ENCODE data around the gene DSCAM.

Gene DSCAM

DNA sequence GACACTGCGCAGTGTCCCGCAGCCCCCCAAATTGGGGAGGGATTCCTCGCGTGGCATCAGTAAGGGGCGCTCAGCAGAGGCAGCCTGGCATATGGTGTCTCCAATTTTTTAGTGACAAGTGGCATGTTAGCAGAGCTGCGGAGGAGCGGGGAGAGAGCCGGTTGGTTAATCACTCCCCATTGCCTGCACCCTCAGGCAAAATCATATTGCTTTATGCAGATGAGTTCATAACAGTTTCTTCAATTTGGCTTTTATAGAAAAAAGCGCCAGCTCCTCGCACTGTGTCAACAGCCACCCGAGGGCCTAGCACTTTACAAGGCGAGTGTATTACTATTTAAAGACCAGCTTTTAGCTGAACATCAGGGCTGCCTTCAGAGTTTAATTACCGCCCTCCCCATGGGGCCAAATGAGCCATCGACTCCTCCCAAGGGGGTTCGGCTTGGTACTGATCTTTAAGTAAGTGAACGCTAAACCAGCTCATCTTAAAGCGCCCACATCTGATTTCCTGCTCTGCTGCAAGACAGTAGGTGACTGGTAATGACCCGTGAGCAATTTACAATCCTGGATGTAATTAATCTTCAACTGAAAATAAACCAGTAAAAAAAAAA, 298.9 kb downstream of the DSCAM start:
- no peak for DNase-seq (ENCODE audit: low spot score)

DNA sequence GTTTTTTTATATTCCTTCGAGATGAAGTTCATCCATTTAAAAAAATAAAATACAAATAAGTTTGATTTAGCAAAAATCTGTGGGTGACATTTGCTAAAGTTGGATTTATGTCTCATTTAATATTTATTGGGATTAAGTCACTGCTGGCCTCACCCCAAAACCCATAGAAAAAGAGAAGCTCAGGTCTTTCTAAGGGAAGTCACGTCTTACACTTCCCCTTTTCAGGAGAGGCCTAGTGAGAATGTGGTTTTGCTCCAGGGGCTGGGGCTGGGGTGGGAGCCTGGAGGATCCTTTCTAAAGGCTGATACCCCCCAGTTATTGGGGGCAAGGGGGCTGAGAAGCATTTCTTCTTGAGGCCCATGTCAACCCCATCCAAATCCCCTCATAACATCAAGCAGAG, 300.3 kb downstream of the DSCAM start:
- DNase-seq (ENCODE audit: low spot score): no peak

DNA sequence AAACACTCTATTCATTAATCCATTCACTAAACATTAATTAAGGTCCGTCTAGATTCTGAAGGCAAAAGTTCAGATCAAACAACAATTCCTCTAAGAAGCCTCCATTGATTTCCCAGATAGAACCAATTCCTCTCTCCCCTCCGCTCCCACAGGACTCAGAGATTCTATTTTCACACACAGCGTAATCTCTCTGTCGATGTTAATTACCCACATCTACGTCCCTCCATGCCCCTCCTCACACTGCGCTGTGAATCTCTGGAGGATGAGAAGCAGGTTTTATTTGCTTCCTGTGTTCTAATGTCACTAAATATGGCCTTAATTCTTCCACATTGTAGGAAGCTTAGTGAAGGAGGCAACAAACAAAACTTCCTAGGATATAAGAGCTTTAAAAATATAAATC, 306.7 kb downstream of the DSCAM start:
- DNase-seq (ENCODE audit: low spot score): no peak

DNA sequence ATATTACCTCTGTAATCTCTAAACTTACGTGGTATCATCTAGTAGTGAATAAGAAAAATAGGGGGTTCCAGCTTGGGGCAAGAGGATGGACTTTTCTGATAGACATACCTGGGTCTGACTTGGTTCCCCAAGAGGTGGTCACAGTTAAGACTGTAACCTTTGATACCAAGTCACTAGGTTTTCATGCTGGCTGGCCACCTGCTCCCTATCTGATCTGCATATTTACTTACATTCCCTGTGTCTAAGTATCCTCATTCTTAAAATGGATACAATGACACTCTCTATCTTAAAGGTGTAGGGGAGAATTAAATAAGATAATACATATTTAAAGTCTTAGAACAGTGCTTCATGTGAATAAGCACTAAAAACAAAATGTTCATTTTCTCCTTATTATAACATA, 312.1 kb downstream of the DSCAM start:
- DNase-seq (ENCODE audit: low spot score): no peak

DNA sequence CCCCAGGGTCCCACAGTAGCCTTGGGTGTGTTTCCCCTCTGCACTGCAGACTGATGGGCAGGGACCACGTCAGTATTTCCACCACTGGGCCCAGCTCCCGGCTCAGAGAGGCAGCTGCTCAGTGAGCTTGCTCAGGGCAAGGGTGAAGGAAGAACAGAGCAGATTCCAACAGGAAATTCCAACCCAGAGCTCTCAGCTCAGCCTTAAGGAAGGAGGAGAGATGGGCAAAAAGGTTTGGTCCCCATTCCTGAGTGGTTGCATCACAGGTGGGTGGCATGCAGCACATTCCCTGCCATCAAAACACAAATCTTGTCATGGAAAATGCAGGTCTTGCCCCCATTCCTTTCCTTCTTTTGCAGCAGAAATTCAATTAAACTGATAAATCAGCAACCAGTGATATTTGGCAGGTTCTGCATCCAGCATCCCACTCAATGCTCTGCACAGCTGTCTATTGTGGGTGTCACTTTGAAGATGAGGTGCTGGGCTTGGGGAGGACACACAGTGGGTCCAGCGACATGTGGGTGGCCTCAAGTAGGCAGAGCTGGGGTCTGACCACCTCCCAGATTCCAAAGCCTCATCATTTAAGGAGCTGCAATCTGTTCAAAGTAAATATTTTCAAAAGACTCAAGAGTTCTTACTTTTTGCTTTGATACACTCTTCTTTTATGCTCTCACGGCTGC, 315.4 kb downstream of the DSCAM start:
- DNase-seq (ENCODE audit: low spot score): no peak

DNA sequence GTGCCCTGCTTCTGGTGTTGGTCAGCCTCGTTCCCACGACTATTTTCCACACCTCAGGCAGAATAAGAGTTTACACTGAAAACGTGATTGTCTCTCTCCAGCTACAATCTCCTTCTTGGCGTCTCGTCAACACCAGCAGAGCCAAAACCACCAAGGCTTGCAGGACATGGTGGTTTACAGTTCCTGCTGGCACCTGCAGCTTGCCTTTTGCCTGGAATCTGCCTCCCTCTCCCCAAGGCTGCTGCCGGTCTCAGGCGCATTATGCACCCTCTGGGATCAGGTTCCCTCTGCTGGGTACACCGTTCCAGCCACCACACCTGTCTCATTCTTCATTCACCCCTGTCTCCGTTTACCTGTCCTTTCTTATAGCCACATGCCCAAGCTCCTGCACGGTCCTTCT, 315.9 kb downstream of the DSCAM start:
- no peak for DNase-seq (ENCODE audit: low spot score)

DNA sequence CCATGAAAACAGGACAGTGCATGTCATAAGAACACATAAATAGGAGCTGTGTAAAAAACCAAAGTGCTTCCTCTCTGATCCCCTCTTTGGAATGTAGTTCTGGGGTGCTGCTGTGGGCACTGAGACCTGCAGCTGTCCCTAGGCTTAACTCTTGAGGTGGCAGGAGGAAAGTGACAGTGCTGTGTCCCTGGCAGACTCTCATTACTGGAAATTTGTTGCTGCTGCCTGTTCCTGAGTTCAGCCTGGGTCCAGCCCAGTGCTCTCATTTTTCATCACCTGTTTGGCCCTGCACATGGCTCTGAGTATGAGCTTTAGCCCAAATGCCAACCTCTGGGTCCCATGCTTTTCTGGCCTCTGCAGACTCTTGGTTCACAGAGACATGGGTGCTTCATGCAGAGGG, 329.3 kb downstream of the DSCAM start:
- DNase-seq (ENCODE audit: low spot score): no peak

DNA sequence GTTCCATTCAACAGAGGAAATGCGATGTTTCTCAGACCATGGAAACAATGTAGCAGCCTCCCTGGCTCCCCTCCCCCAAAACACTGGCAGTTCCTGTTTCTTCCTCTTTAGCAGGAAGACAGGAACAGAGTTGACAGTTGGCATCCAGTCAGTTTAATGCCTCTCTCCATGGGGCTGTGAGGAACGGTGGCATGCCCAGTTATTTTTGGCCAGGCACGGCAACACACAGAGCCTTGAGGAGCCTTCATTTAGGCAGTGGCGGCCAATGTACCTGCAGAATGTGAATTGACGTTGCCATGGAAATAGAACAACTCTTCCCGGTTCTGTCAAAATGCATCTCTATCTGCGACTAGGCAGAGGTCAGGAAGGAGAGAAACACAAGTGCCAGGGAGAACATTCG, 330.6 kb downstream of the DSCAM start:
- DNase-seq (ENCODE audit: low spot score): no peak

DNA sequence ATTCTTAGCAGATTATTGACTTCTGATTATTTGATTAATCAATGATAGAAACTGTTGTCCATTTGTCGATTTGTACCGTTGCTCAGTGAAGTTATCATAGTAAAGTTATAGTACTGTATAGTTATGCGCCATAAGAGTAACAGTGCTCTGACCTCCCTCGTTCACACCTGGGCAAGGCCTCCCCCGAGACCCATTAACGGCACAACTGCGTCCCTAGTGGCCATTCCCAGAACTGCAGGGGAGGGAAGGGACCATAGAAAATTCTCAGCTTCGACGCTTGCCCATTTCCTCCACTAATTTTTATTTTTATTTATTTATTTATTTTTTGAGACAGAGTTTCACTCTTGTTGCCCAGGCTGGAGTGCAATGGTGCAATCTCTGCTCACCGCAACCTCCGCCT, 334.4 kb downstream of the DSCAM start:
- no peak for DNase-seq (ENCODE audit: low spot score)

DNA sequence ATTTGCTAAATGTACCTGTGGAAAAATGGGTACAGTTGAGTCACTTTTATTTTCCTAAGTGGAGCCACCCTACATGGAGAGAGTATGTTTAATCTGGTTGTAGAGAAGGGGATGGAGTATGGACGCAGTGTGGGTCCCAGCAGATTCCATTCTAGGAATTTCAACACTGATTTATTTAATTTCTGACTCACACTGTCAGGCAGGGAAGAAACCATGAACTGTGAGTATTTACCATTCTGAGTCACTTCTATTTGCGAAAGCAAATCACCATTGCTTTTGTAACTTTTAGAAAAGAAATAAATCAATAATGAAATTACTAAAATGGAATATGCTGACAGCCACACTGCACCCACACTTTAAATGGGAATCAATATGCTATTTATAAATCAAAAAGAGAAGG, 339.0 kb downstream of the DSCAM start:
- DNase-seq (ENCODE audit: low spot score): peak; percentile 10

DNA sequence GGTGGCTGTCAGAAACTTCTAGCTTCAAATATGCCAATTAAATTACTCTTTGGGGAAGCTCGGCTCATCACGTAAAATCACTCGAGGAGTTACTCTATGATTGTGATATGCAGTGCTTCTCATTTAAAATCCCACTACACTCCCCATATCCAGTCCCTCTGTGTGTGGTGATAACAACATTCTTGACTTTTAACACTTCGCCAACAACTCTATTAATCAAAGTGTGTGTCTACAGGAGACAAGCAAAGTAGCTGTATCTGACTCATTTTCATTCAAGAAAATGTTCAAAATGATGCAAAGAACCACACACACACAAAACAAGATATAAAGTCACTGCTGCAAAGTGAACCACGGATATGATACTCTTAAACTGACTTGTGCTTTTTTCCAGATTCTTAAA, 341.3 kb downstream of the DSCAM start:
- no peak for DNase-seq (ENCODE audit: low spot score)

DNA sequence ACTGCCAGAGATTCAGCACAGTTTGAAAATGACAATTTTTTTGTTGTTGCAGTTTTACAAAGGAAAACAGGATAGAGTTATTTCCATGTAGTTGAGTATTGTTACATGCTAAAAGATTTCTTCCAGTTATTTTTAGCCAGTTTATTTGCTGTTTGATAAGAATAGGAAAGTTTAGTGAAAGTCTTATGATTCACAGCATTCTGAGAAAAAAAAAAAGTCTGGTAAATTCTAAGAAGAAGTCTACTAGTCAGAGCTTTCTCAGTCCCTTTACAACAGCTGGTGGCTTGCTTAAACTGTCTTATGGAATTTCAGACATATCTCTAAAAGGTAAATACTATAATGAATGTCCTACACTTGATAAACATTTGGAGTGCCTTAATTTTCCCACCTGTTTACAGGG, 341.7 kb downstream of the DSCAM start:
- no peak for DNase-seq (ENCODE audit: low spot score)

DNA sequence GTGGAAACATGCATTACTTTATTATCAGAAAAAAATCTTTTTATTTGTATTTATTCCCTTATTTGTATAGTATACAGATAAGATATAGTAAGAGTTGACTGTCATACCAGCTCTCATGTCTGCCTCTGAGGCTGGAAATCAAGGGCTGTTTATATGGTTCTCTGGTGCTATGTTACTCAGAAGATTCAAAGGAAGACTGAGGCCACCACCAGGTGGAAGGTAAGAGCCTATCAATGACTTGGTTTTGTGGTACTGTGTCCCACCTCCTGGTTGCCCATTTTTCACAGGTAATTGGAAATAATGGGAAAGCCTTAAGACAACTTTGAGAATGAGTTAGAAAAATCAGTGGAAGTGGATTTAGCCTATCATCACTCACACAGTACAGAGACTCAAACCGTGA, 342.1 kb downstream of the DSCAM start:
- DNase-seq (ENCODE audit: low spot score): no peak

DNA sequence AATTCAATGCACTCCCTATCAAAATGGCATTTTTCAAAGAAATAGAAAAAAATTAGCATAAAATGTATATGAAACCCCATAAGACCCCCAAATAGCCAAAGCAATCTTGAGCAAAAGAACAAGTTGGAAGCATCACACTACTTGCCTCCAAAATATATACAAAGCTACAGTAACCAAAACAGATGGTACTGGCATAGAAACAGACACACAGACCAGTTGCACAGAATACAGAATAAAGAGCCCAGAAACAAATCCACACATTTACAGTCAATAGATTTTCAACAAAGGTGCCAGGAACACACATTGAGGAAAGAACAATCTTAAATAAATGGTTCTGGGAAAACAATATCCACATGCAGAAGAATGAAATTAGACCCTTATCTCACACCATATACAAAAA, 350.8 kb downstream of the DSCAM start:
- no peak for DNase-seq (ENCODE audit: low spot score)

DNA sequence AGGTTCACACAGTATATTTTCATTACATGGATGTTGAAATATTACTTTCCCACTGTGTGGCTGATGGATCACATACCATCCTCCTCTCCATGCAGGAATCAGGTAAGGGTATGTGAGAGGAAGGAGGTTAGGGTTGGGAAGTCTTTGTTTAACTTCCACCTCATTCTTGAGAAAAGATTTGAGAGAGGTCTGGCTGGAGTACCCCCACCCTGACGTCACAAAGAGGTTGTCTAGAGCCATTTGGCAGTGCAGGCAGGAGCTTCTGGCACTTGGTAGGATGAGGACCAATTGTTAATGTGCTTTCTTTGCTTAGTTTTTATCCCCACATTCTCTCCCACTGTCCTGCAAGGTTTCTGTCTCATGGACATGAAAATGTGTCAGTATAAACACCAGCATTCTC, 356.6 kb downstream of the DSCAM start:
- no peak for DNase-seq (ENCODE audit: low spot score)

DNA sequence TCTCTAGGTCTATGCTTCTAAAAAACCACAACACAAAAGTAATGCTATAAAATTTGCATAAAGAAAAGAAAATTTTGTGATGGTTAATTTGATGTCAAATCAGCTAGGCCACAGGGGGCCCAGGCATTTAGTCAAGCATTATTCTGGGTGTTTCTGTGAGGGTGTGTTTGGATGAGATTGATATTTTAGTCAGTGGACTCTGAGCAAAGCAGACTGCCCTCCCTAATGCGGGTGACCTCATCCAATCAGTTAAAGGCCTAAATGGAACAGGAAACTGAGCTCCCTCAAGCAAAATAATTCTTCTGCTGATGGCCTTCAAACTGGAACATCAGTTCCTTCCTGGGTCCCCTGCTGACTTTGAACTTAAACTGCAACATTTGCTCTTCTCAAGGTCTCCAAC, 358.0 kb downstream of the DSCAM start:
- DNase-seq (ENCODE audit: low spot score): no peak

DNA sequence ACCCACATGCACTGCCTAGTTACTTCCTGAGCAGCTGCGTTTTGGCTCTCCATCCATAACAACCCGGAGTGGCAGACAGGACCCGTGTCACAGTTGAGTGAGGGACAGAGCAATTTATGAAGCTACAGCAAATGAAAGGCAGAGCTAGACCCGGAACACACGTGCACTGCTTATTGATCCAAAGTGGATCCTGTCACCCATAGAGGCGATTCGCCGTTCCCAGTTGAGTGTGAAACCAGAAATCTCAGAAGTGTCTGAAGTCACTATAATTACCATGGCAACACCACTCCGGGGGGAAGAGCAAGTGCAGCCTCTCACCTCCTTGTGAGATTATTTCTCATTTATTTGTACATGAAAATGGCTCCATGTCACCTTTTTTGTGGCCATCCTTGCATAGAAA, 365.2 kb downstream of the DSCAM start:
- DNase-seq (ENCODE audit: low spot score): no peak

DNA sequence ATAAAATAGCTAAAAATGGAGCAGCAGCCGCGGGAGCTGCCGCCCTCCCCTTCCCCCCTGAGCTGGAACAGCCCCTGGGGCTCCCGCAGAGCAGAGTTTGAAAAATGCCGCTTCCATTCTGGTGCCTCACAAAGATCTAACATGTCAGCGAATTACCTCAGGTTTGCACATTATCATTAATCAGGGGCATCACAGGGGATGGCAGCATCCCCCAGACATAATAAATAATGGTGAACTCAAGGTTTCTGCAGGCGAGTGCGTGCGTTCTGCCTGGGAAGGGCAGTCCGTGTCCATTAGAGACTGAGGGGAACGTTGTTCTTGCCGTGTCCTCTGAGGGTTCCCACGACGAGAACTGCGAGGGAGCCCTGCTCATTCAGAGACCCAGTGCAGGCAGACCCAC, 372.4 kb downstream of the DSCAM start:
- DNase-seq (ENCODE audit: low spot score): no peak

DNA sequence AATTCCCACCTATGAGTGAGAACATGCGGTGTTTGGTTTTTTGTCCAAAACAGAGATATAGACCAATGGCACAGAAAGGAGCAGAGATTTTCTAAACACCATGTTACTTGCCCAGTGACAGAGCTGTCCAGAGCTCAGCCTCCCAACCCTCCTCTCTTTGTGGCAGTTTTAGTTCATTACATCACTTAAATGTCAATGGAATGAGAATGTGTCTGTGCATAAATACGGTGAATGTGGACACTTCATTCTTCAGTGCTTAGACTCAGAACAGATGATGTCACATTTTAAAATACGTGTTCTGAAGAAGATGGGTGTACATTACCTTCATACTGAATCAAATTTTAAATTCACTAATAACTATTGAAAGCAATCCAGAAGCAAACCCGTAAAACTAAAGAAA, 374.9 kb downstream of the DSCAM start:
- DNase-seq (ENCODE audit: low spot score): peak; percentile 7

DNA sequence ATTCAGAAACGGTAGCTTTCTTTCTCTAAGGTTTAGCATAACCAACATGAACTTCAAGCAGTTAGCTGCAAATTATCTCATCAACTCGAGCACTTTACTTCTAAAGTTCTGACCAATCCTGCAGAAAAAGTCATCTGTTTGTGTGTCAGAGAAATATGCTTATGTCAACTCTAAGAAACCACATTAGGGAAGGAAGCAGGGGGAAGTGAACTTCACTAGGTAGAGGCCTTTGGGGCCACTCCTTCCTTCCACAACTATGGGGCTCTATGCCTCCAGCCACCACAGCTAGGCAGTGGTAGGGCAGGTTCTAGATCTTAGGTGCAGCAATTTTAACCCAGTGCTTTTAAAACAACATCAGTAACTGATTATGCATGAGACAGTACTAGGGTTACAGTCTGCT, 375.9 kb downstream of the DSCAM start:
- DNase-seq (ENCODE audit: low spot score): no peak

DNA sequence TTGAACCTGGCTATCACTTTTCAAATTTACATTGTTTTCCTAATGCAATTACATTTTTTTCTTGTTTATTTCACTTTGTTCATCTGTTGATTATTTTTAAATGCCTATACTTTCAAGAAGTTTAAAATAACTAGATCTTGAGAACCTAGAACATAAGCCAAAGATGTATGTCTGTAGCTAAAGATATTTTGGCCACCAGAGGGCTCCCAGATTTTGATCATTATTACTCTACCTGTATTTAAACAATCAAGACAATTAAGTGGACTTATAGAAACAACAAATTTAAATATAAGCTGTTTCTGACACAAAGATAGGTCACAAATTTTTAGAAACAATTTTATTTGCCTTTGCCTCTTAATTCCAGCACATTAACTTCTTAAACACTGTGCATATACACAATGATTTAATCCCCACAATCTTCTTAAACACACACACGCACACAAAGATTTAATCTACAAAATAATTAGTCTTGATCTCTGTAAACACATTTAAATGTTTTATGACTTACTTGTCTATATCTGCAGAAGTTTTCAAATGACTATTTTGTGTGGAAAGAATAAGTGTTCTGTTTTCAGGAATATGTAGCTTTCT, 380.0 kb downstream of the DSCAM start:
- DNase-seq (ENCODE audit: low spot score): no peak

DNA sequence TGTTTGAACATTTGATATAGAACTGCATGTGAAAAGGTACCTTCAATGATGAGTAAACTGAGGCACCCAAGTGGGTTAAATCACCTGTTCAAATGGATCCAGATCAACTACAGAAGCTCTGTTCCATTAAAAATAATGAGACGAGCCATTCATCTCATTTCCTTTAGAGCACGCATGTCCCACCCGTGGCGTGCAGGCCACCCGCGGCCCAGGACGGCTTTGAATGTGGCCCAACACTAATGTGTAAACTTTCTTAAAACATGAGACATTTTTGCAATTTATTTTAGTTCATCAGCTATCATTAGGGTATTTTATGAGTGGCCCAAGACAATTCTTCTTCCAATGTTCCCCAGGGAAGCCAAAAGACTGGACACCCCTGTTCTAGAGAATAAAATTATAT, 381.6 kb downstream of the DSCAM start:
- no peak for DNase-seq (ENCODE audit: low spot score)

DNA sequence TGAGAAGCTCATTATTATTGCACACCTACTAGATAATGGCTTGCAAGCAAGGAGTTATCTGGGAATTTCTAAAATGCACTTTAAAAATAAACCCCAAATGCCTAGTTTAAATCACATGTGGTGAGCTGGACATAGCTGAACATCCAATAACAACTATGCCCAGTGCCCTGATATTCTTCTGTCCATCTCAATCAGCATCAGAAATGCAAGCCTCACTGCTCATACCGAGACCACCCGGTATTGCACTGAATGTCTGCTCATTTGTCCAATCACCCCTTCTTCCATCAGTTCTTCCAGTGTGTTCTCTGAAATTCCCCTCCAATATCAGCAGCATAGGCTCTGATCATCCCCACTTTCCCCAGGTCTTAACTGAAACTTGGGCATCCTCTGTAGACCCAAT, 383.8 kb downstream of the DSCAM start:
- DNase-seq (ENCODE audit: low spot score): no peak

DNA sequence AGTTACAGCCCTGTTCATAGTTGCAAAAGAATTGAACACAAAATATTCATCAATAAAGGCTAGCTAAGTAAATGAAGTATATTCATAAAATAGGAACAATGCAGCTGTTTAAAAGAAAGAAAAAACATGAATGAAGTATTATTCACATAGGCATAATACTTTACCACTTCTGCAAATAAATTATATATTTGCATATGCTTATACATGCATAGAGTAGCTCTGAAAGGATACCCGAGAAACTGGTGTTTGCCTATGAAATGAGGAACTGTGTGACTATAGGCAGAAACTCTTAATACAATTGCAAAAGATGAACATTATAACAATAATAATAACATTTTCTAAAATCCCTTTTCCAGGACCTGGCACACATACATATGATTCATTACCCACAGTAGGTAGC, 385.9 kb downstream of the DSCAM start:
- DNase-seq (ENCODE audit: low spot score): no peak

Data from AG08396 (cell line).